HEK293 (cell line): Measurements from ENCODE around the gene AZGP1.

Source experiments
- BCL11A ChIP-seq: fragments of 450-650 bp; formaldehyde crosslinking; IDR thresholded peaks from 2 replicates; pipeline ENCODE4 v1.5.1; 2016; ENCODE audit warnings: low read depth, missing biosample characterization, missing genetic modification characterization
- HIC1 ChIP-seq: fragments of 450-650 bp; formaldehyde crosslinking; IDR thresholded peaks from 2 replicates; pipeline ENCODE4 v1.5.1; 2016; ENCODE audit warnings: missing biosample characterization, missing genetic modification characterization
- PRDM10 ChIP-seq: fragments of 450-650 bp; formaldehyde crosslinking; IDR thresholded peaks from 2 replicates; pipeline ENCODE4 v1.5.1; 2016; ENCODE audit warnings: missing biosample characterization, missing genetic modification characterization
- PRDM2 ChIP-seq: fragments of 450-650 bp; formaldehyde crosslinking; IDR thresholded peaks from 2 replicates; pipeline ENCODE4 v1.5.1; 2016; ENCODE audit warnings: missing biosample characterization, missing genetic modification characterization, borderline replicate concordance
- SALL2 ChIP-seq: fragments of 450-650 bp; formaldehyde crosslinking; IDR thresholded peaks from 2 replicates; pipeline ENCODE4 v1.5.0; 2017; ENCODE audit warnings: missing biosample characterization, mild to moderate bottlenecking, missing genetic modification characterization, borderline replicate concordance
- TCF7L2 ChIP-seq: IDR thresholded peaks from 2 replicates; pipeline ENCODE4 v1.6.1; 2011; ENCODE audit warnings: low read depth, mild to moderate bottlenecking, inconsistent platforms, low read length, moderate library complexity, borderline replicate concordance
- TSHZ1 ChIP-seq: fragments of 450-650 bp; formaldehyde crosslinking; IDR thresholded peaks from 2 replicates; pipeline ENCODE4 v1.5.1; 2016; ENCODE audit warnings: missing biosample characterization, missing genetic modification characterization, borderline replicate concordance
- ZBTB21 ChIP-seq: fragments of 450-650 bp; formaldehyde crosslinking; IDR thresholded peaks from 2 replicates; pipeline ENCODE4 v1.5.1; 2017; ENCODE audit warnings: missing biosample characterization, missing genetic modification characterization
- ZNF148 ChIP-seq: fragments of 450-650 bp; formaldehyde crosslinking; IDR thresholded peaks from 2 replicates; pipeline ENCODE4 v1.5.0; 2017; ENCODE audit warnings: missing biosample characterization, missing genetic modification characterization, borderline replicate concordance
- ZNF184 ChIP-seq: fragments of 450-650 bp; IDR thresholded peaks from 2 replicates; pipeline ENCODE4 v1.5.1; 2018; ENCODE audit warnings: missing biosample characterization, mild to moderate bottlenecking, missing genetic modification characterization
- ZNF223 ChIP-seq: fragments of 450-650 bp; formaldehyde crosslinking; IDR thresholded peaks from 2 replicates; pipeline ENCODE4 v1.5.1; 2016; ENCODE audit warnings: missing biosample characterization, missing genetic modification characterization
- ZNF248 ChIP-seq: fragments of 450-650 bp; formaldehyde crosslinking; IDR thresholded peaks from 2 replicates; pipeline ENCODE4 v1.5.1; 2017; ENCODE audit warnings: missing biosample characterization, missing genetic modification characterization
- ZNF280D ChIP-seq: fragments of 450-650 bp; formaldehyde crosslinking; IDR thresholded peaks from 2 replicates; pipeline ENCODE4 v1.5.1; 2016; ENCODE audit warnings: missing biosample characterization, missing genetic modification characterization
- ZNF785 ChIP-seq: fragments of 450-650 bp; formaldehyde crosslinking; IDR thresholded peaks from 2 replicates; pipeline ENCODE4 v1.5.1; 2016; ENCODE audit warnings: missing biosample characterization, missing genetic modification characterization
- ZSCAN23 ChIP-seq: fragments of 450-650 bp; formaldehyde crosslinking; IDR thresholded peaks from 2 replicates; pipeline ENCODE4 v1.5.1; 2016; ENCODE audit warnings: missing biosample characterization, missing genetic modification characterization

AZGP1 gene

GRCh38 chr7:100015232-100016214 lies 39.7 kb upstream of the AZGP1 start, which contains the start of gene ZKSCAN1 (continued):
- no peak for TF ChIP-seq PRDM10 (tag by site-specific recombination)
- no peak for TF ChIP-seq TCF7L2
- no peak for TF ChIP-seq ZNF223
- TF ChIP-seq HIC1 (tag by site-specific recombination) = no peak
- TF ChIP-seq ZNF184 = no peak
- no peak for TF ChIP-seq ZNF280D (tag by site-specific recombination)
- no peak for TF ChIP-seq ZNF785 (tag by site-specific recombination)
- TF ChIP-seq PRDM2 (tag by site-specific recombination) = no peak
- TF ChIP-seq ZNF248 (tag by site-specific recombination) = no peak
- no peak for TF ChIP-seq SALL2
- no peak for TF ChIP-seq ZSCAN23 (tag by site-specific recombination)
- no peak for TF ChIP-seq ZNF148 (tag by site-specific recombination)
- TF ChIP-seq ZBTB21 (tag by site-specific recombination) = peak; percentile 90
- TF ChIP-seq BCL11A (tag by site-specific recombination) = no peak
- no peak for TF ChIP-seq TSHZ1
